Trophoblast cell (in vitro differentiated cells and primary cell): ENCODE measurements around the gene WWC2.

Experiments
- DNase-seq, 2 donors: peaks; one replicate each; pipeline ENCODE4 v3.0.0-alpha.2; 2016
- H2AFZ ChIP-seq: 2 replicates; pipeline ENCODE4 v1.6.1; 2013; ENCODE audit warnings: low read length, moderate library complexity, mild to moderate bottlenecking; ENCODE audit not compliant: insufficient read depth, poor library complexity
- H2AK5ac ChIP-seq: 2 replicates; pipeline ENCODE4 v1.6.1; 2013; ENCODE audit warnings: mild to moderate bottlenecking, low read length
- H2BK120ac ChIP-seq: 2 replicates; pipeline ENCODE4 v1.6.1; 2013; ENCODE audit warnings: low read length, mild to moderate bottlenecking, moderate library complexity; ENCODE audit not compliant: insufficient read depth, poor library complexity
- H2BK12ac ChIP-seq: 2 replicates; pipeline ENCODE4 v1.6.1; 2013; ENCODE audit warnings: mild to moderate bottlenecking, low read length, moderate library complexity
- H2BK5ac ChIP-seq: 2 replicates; pipeline ENCODE4 v1.6.1; 2013; ENCODE audit warnings: low read length, low read depth, moderate library complexity, mild to moderate bottlenecking; ENCODE audit not compliant: poor library complexity
- H3K14ac ChIP-seq: 2 replicates; pipeline ENCODE4 v1.6.1; 2013; ENCODE audit warnings: mild to moderate bottlenecking, low read length
- H3K18ac ChIP-seq: 2 replicates; pipeline ENCODE4 v1.6.1; 2013; ENCODE audit warnings: mild to moderate bottlenecking, low read length
- H3K23ac ChIP-seq: 2 replicates; pipeline ENCODE4 v1.6.1; 2013; ENCODE audit warnings: low read length
- H3K27ac ChIP-seq: 2 replicates; pipeline ENCODE4 v1.5.1; 2013; ENCODE audit warnings: low read depth, mild to moderate bottlenecking, inconsistent platforms, low read length, moderate library complexity
- H3K27me3 ChIP-seq: 2 replicates; pipeline ENCODE4 v1.6.1; 2013; ENCODE audit warnings: inconsistent platforms, mild to moderate bottlenecking, low read length, moderate library complexity; ENCODE audit not compliant: insufficient read depth
- H3K36me3 ChIP-seq, 2 experiments: 1 replicate in 1 of 2; 2 replicates in 1 of 2; pipeline ENCODE4 v1.6.1; 2013; ENCODE audit warnings: low read length in 2 of 2, mild to moderate bottlenecking in 2 of 2, moderate library complexity in 1 of 2; ENCODE audit not compliant: insufficient read depth in 2 of 2, control insufficient read depth in 1 of 2
- H3K4ac ChIP-seq: 2 replicates; pipeline ENCODE4 v1.6.1; 2013; ENCODE audit warnings: low read depth, mild to moderate bottlenecking, low read length, moderate library complexity
- H3K4me1 ChIP-seq, 2 experiments: 1 replicate in 1 of 2; 2 replicates in 1 of 2; pipeline ENCODE4 v1.6.1; 2013; ENCODE audit warnings: low read length in 2 of 2, mild to moderate bottlenecking in 2 of 2, moderate library complexity in 1 of 2; ENCODE audit not compliant: insufficient read depth in 2 of 2, control insufficient read depth in 1 of 2
- H3K4me2 ChIP-seq: 2 replicates; pipeline ENCODE4 v1.6.1; 2013; ENCODE audit warnings: inconsistent platforms, mild to moderate bottlenecking, low read length, moderate library complexity
- H3K4me3 ChIP-seq: 2 replicates; pipeline ENCODE4 v1.5.1; 2013; ENCODE audit warnings: mild to moderate bottlenecking, low read depth, low read length, inconsistent platforms
- H3K79me1 ChIP-seq: one replicate; pipeline ENCODE4 v1.6.1; 2013; ENCODE audit warnings: low read length
- H3K79me2 ChIP-seq: 2 replicates; pipeline ENCODE4 v1.6.1; 2013; ENCODE audit warnings: low read length, mild to moderate bottlenecking; ENCODE audit not compliant: control insufficient read depth, insufficient read depth, poor library complexity
- H3K9ac ChIP-seq: 2 replicates; pipeline ENCODE4 v1.6.1; 2013; ENCODE audit warnings: mild to moderate bottlenecking, low read length
- H3K9me3 ChIP-seq: 2 replicates; pipeline ENCODE4 v1.6.1; 2013; ENCODE audit warnings: low read depth, mild to moderate bottlenecking, control low read depth, inconsistent platforms, low read length; ENCODE audit not compliant: insufficient read depth
- H4K12ac ChIP-seq: 2 replicates; pipeline ENCODE4 v1.6.1; 2013; ENCODE audit warnings: low read depth, mild to moderate bottlenecking, low read length, moderate library complexity
- H4K8ac ChIP-seq: 2 replicates; pipeline ENCODE4 v1.6.1; 2013; ENCODE audit warnings: low read depth, mild to moderate bottlenecking, low read length, moderate library complexity
- H4K91ac ChIP-seq: one replicate; pipeline ENCODE4 v1.6.1; 2013; ENCODE audit warnings: low read depth, mild to moderate bottlenecking, low read length, moderate library complexity
- WGBS: extraction: QIAGEN DNeasy Blood & Tissue Kit; methylation state at CpG from one replicate; pipeline ENCODE4 v1.1.7; 2013; ENCODE audit warnings: missing lambda C conversion rate; ENCODE audit not compliant: insufficient read length, insufficient coverage; ENCODE audit errors: extremely low coverage; 5-methylcytosine and 5-hydroxymethylcytosine counted together

Gene WWC2

GRCh38 chr4:183154701-183155391 lies 55.8 kb downstream of the WWC2 start:
- Histone ChIP-seq H3K9ac (no peak overlapping the region), H2BK5ac (no peak overlapping the region), H3K18ac (no peak overlapping the region), H4K91ac (no peak overlapping the region), H3K79me1 (no peaks in the 10 kb centered on the region), H3K27ac (no peak overlapping the region), H3K27me3 (no peaks in the 10 kb centered on the region), H3K14ac (no peak overlapping the region), H3K4me2 (no peak overlapping the region), H3K23ac (no peak overlapping the region), H2AFZ (no peak overlapping the region), H3K79me2 (peaks cover 6% of the 10 kb centered on the region), H3K36me3 (no peaks in the 10 kb centered on the region), H2AK5ac (no peak overlapping the region), H4K8ac (no peak overlapping the region), H2BK120ac (no peak overlapping the region), H3K4me3 (no peak overlapping the region), H3K4ac (no peak overlapping the region), H2BK12ac (no peak overlapping the region), H4K12ac (no peak overlapping the region), H3K4me1 (peaks cover 8 to 10% of the 10 kb centered on the region in 2 experiments), H3K9me3 (no peaks in the 10 kb centered on the region)
- WGBS = no CpG with 5 or more reads among the region's 10 CpGs
- DNase-seq = no peak

GRCh38 chr4:183155450-183156184 lies 56.6 kb downstream of the WWC2 start:
- H4K91ac ChIP-seq = no peak overlapping the region
- H4K8ac ChIP-seq = no peak overlapping the region
- no peak overlapping the region for H3K4me3 ChIP-seq
- H3K4me1 ChIP-seq = peaks cover 8 to 10% of the 10 kb centered on the region in 2 experiments
- no peak overlapping the region for H3K27ac ChIP-seq
- no peaks in the 10 kb centered on the region for H3K9me3 ChIP-seq
- H4K12ac ChIP-seq = no peak overlapping the region
- H3K9ac ChIP-seq = no peak overlapping the region
- H2AFZ ChIP-seq = no peak overlapping the region
- no peaks in the 10 kb centered on the region for H3K36me3 ChIP-seq
- H3K4ac ChIP-seq = no peak overlapping the region
- H3K18ac ChIP-seq = no peak overlapping the region
- no peak overlapping the region for H3K23ac ChIP-seq
- no peak overlapping the region for H3K14ac ChIP-seq
- peaks cover 6% of the 10 kb centered on the region for H3K79me2 ChIP-seq
- DNase-seq = no peak
- H3K4me2 ChIP-seq = no peak overlapping the region
- no peaks in the 10 kb centered on the region for H3K79me1 ChIP-seq
- no peak overlapping the region for H2AK5ac ChIP-seq
- H2BK12ac ChIP-seq = no peak overlapping the region
- H3K27me3 ChIP-seq = no peaks in the 10 kb centered on the region
- H2BK5ac ChIP-seq = no peak overlapping the region
- H2BK120ac ChIP-seq = no peak overlapping the region
- WGBS = 100% methylated on average over 1 of the region's 11 CpGs

DNA sequence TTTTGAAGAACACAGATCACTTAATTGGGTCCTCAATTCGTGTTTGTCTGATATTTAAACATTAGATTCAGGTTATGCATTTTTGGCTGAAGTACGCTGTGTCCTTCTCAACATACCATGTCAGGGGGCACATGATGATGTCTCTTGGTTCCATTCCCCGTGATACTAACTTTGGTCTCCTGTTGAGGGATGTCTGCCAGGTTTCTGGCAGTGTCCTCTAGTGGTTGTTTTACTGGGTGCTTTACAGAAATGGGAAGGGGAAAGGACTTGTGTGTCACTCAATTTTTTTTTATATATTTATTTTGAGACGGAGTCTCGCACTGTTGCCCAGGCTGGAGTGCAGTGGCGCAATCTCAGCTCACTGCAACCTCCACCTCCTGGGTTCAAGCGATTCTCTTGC lies 58.2 kb downstream of the WWC2 start:
- Histone ChIP-seq H3K9ac (no peak overlapping the region), H2AK5ac (no peak overlapping the region), H3K79me1 (no peaks in the 10 kb centered on the region), H4K12ac (no peak overlapping the region), H3K9me3 (no peaks in the 10 kb centered on the region), H3K27ac (no peak overlapping the region), H3K4me3 (no peak overlapping the region), H3K18ac (no peak overlapping the region), H3K4me2 (no peak overlapping the region), H2BK5ac (no peak overlapping the region), H3K27me3 (no peaks in the 10 kb centered on the region), H2BK120ac (no peak overlapping the region), H3K23ac (no peak overlapping the region), H4K91ac (no peak overlapping the region), H3K14ac (no peak overlapping the region), H3K4me1 (peaks cover 8 to 10% of the 10 kb centered on the region in 2 experiments), H4K8ac (no peak overlapping the region), H3K4ac (peak overlapping the region; percentile 27), H3K79me2 (peaks cover 3% of the 10 kb centered on the region), H3K36me3 (no peaks in the 10 kb centered on the region), H2AFZ (no peak overlapping the region), H2BK12ac (no peak overlapping the region)
- WGBS = no CpG with 5 or more reads among the region's 7 CpGs
- DNase-seq = no peak

DNA sequence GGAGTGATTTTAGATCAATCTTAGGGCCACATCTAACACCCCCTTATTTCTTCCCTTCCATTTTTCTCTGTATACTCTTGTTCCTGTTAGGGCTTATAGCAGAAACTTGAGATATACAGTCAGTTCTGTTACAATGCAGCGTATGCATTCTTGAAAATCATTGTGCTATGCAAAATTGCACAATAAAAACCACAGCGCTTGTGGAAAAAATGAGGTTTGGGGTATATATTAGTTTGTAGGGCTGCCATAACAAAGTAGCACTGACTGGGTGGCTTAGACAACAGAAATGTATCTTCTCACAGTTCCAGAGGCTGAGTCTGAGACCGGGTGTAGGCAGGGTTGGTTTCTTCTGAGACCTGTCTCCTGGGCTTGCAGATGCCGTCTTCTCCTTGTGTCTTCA lies 59.0 kb downstream of the WWC2 start:
- H2AFZ ChIP-seq = no peak overlapping the region
- no peak overlapping the region for H3K4me2 ChIP-seq
- H3K79me2 ChIP-seq = peaks cover 2% of the 10 kb centered on the region
- H4K8ac ChIP-seq = no peak overlapping the region
- H3K79me1 ChIP-seq = no peaks in the 10 kb centered on the region
- H3K27me3 ChIP-seq = no peaks in the 10 kb centered on the region
- no peaks in the 10 kb centered on the region for H3K9me3 ChIP-seq
- no peak overlapping the region for H3K4me3 ChIP-seq
- no peak overlapping the region for H3K18ac ChIP-seq
- H2BK12ac ChIP-seq = no peak overlapping the region
- H3K36me3 ChIP-seq = no peaks in the 10 kb centered on the region
- H3K23ac ChIP-seq = no peak overlapping the region
- H2AK5ac ChIP-seq = no peak overlapping the region
- no peak overlapping the region for H4K12ac ChIP-seq
- no peak overlapping the region for H3K27ac ChIP-seq
- H2BK5ac ChIP-seq = no peak overlapping the region
- H3K4ac ChIP-seq = peak overlapping the region; percentile 64
- no peak overlapping the region for H2BK120ac ChIP-seq
- H4K91ac ChIP-seq = no peak overlapping the region
- peaks cover 7 to 8% of the 10 kb centered on the region in 2 experiments for H3K4me1 ChIP-seq
- H3K9ac ChIP-seq = no peak overlapping the region
- WGBS = no CpG with 5 or more reads among the region's 4 CpGs
- peak; percentile 19 to 70 for DNase-seq
- no peak overlapping the region for H3K14ac ChIP-seq
